Stimulated activated CD8-positive, alpha-beta memory T cell treated with anti-CD3 and anti-CD28 coated beads, Interleukin-2, amount 100 ng/mL, for 1 hour (primary cell): Measurements from ENCODE around the gene ACP2.
"Not testable (repeated sequence)": the region's sequence is repeated elsewhere in the genome, so short reads cannot be mapped to it uniquely, and the experiment has no call there.

Experiments used
- DNase-seq, 2 donors: peaks; one replicate each; pipeline ENCODE4 v3.0.0-alpha.2; 2020; ENCODE audit warnings: low read depth in 2 of 2

ACP2 gene

DNA sequence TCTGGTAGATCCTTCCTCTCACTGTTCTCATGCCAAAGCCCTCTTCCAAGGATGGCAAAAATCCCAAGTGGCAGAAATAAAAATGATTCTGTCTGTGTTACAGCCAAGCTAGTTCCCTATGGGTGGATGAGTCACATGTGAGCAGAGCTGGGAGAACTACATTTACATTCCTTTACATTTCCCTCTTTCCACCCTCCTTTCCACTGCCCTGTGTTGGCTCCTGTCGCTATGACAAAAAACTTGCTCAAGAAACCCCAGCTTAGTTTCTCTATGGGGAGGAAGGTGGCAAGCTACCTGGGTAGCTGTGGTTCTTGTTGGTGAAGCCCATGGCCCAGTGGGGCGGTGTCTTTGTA, 44.0 kb downstream of the ACP2 start:
- DNase-seq, result no peak

DNA sequence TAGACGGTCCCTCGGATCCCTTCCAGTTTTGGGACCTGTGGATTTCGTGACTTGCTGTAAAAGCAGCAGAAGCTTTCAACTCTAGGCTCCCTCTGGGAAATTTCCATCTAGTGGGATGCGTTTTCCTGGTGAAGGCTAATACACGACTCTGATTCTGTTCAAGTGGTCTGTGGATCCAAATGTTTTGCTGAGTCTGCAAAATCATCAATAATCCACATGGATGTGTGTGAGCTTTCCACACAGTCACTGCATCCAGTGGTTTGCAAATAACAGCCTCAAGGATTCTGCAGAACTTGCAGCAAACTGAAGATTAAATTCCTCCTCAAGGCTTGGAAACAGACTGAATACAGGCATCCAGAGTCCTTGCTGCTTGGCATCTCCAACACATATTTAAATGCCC, 46.0 kb downstream of the ACP2 start:
- DNase-seq, result no peak

DNA sequence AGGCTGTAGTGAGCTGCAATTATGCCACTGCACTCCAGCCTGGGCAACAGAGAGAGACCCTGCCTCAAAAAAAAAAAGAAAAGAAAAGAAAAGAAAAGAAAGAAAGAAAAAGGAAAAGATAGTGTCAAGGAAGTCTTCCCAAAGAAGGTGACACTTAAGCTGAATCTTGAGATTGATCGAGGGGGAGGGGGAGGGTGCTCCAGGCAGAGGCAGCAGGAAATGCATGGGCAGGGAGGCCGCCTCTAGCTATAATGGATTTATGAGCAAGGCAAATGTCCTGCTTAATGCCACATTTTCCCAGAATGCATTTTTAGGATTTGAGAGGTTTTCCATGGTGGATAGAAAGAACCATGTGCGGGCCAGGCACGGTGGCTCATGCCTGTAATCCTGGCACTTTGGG, 47.6 kb downstream of the ACP2 start:
- no peak for DNase-seq

DNA sequence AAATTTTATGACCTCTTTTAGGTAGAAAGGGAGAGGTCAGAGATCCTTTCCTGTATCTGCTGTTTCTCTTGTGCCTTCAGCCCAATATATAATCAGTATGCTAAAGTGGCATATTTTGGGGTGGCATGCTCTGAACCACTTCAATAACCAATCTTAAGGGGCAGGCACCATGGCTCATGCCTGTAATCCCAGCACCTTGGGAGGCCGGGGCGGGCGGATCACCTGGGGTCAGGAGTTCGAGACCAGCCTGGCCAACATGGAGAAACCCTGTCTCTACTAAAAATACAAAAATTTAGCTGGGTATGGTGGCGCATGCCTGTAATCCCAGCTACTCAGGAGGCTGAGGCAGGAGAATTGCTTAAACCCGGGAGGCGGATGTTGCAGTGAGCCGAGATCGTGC, 50.5 kb downstream of the ACP2 start:
- DNase-seq, result not testable (repeated sequence)

DNA sequence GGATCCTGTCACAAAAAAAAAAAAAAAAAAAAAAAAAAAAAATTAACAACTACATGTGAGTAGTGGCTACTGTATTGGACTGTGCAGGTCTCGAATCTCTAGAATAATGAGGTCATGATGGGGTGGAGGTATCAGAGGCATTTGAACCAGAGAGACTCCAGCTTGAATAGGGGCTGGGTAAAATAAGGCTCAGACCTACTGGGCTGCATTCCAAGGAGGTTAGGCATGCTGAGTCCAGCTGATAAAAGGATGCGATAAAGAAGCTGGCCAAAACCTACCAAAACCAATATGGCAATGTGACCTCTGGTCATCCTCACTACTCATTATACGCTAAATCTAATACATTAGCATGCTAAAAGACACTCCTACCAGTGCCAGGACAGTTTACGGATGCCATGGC, 56.5 kb downstream of the ACP2 start:
- no peak for DNase-seq

DNA sequence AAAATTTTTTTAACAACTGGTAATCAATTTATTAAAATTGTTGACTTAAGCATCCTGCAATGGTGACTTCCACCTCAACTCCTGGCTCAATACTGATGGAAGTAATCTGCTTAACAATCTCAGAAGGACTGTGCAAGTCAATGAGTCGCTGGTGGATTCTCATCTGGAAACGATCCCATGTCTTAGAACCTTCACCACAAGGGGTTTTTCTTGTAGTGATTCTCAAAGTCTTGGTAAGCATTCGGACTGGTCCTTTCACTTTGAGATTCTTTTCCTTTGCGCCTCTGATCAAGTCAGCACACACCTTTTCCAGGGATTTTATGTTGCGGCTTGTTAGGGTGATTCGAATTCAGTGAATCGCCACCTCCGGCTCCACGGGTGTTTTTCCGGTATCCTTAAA, 57.5 kb downstream of the ACP2 start:
- DNase-seq, result not testable (repeated sequence)
